D721Med (cell line): ENCODE results near the gene SLC25A34.
"Not testable (repeated sequence)": the region's sequence is repeated elsewhere in the genome, so short reads cannot be mapped to it uniquely, and the experiment has no call there.

ENCODE experiments used
- DNase-seq: peaks from one replicate; pipeline ENCODE4 v3.0.0; 2011; ENCODE audit warnings: low spot score; ENCODE audit not compliant: insufficient read length
- FAIRE-seq: peaks from 2 replicates; lab custom pipeline; 2011; peaks lifted over from hg19 to GRCh38; lab: Jason Lieb, UNC
- CTCF ChIP-seq: IDR thresholded peaks from 2 replicates; pipeline ENCODE4 v1.5.1; 2012; ENCODE audit warnings: mild to moderate bottlenecking, control low read depth; ENCODE audit not compliant: insufficient read depth; ENCODE audit errors: missing control alignments

Gene SLC25A34

GRCh38 chr1:15696956-15697521, 39.0 kb upstream of the SLC25A34 start:
- DNase-seq, result no peak
- no peak for TF ChIP-seq CTCF
- FAIRE-seq, result no peak

GRCh38 chr1:15698201-15698600, 37.9 kb upstream of the SLC25A34 start:
- no peak for FAIRE-seq

DNA sequence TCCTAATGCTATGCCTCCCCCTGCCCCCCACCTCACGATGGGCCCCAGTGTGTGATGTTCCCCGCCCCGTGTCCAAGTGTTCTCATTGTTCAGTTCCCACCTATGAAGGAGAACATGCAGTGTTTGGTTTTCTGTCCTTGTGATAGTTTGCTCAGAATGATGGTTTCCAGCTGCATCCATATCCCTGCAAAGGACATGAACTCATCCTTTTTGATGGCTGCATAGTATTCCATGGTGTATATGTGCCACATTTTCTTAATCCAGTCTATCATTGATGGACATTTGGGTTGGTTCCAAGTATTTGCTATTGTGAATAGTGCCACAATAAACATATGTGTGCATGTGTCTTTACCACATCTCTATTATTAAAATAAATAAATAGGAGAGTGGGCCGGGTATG, 36.7 kb upstream of the SLC25A34 start:
- FAIRE-seq, DNase-seq: not testable (repeated sequence)

More at GRCh38 chr1:15698201-15698600, 37.9 kb upstream of the SLC25A34 start:
- DNase-seq, result no peak
- TF ChIP-seq CTCF, result no peak

DNA sequence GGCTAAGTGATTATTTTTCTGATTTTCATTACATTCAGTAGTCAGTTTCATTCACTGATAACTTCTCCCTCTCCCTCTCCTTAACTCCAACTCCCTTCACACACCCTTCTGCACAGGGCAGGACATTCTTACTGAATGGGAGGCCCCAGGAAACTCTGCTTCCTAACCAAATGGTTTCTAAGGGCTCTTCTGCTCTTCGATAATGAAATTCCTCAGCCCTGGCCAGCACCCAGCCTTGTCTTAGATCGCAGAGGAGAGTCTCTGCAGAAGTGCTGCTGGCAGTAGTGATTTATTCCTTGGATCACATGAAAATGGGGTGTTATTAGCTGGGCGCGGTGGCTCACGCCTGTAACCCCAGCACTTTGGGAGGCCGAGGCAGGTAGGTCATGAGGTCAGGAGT, 35.5 kb upstream of the SLC25A34 start:
- FAIRE-seq (no peak), DNase-seq (no peak)
- TF ChIP-seq CTCF, result no peak

DNA sequence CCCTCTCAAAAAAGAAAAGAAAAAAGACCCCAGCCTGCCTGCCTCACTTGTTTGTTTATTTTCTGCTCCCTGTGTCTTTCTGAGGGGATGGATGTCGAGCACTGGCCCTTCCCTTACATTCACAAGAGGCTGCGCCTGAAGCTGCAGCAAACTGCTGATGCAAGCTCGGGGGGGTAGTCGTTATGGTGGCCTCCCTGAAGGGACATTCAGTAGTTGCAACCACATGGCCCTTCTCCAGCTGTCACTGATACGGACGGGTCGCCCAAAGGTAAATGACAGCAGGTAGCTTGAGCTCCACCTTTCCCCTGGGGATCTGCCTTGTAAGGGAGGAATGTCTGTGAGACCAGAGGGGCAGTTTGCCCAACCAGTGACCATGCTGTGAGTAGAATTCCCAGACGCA, 34.3 kb upstream of the SLC25A34 start:
- no peak for DNase-seq
- FAIRE-seq, result no peak
- no peak for TF ChIP-seq CTCF

- DNase-seq, result no peak
- no peak for FAIRE-seq
- TF ChIP-seq CTCF, result no peak
Measured at GRCh38 chr1:15702722-15703550, 33.1 kb upstream of the SLC25A34 start.

GRCh38 chr1:15703562-15703961, 32.5 kb upstream of the SLC25A34 start:
- TF ChIP-seq CTCF, result no peak
- DNase-seq (no peak), FAIRE-seq (no peak)
